ENCODE data around the gene NELL1. TPM values are rescaled to one million over a fixed set of nuclear protein-coding genes. Genes with fewer than 3 reads are reported as not detected.

The NELL1 gene
- total RNA-seq, 1 experiment from 2014 or later: not detected

DNA sequence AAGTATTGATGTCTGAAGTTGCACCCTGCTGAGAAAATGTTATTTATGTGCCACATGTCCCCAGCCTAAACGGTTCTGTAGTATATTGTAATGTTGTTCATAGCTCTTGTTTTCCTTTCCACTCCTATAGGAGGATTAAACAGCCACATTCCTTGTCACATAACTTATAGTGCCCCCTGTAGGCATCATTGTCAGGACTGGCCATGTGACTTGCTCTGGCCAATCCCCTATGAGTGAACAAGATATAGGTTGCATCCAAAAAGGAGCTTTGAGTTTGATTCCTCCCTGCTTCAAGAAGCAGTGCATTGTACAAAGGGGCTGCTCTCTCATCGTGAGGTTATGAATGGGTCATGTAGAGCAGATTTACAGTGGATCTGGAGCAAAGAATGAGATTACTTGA lies 805.9 kb downstream of the NELL1 start:
- CTCF ChIA-PET: no interaction called here
- Histone ChIP-seq H3K4me3 (ENCODE audit: low read depth in 2 of 2, low read length in 2 of 2) (no peak overlapping the region), H3K9me3 (ENCODE audit: control insufficient read depth, insufficient read depth, low read depth, low read length) (no peaks in the 10 kb centered on the region), H3K4me1 (ENCODE audit: control insufficient read depth, insufficient read depth, low read length) (no peaks in the 10 kb centered on the region), H3K36me3 (ENCODE audit: control insufficient read depth, insufficient read depth, low read length) (no peaks in the 10 kb centered on the region), H3K27me3 (ENCODE audit: control insufficient read depth, insufficient read depth, low read length) (no peaks in the 10 kb centered on the region), H3K27ac (ENCODE audit: low read length) (no peak overlapping the region)
- POLR2A ChIA-PET: no interaction called here
- ATAC-seq: no peak
- intact Hi-C loops (cut with micrococcal nuclease; ENCODE audit: unreplicated experiment): no loop called here
- TF ChIP-seq, protein P1, sequence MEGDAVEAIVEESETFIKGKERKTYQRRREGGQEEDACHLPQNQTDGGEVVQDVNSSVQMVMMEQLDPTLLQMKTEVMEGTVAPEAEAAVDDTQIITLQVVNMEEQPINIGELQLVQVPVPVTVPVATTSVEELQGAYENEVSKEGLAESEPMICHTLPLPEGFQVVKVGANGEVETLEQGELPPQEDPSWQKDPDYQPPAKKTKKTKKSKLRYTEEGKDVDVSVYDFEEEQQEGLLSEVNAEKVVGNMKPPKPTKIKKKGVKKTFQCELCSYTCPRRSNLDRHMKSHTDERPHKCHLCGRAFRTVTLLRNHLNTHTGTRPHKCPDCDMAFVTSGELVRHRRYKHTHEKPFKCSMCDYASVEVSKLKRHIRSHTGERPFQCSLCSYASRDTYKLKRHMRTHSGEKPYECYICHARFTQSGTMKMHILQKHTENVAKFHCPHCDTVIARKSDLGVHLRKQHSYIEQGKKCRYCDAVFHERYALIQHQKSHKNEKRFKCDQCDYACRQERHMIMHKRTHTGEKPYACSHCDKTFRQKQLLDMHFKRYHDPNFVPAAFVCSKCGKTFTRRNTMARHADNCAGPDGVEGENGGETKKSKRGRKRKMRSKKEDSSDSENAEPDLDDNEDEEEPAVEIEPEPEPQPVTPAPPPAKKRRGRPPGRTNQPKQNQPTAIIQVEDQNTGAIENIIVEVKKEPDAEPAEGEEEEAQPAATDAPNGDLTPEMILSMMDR (IDR thresholded peaks at IDR 0.05): no peak
- TF ChIP-seq, protein P2, sequence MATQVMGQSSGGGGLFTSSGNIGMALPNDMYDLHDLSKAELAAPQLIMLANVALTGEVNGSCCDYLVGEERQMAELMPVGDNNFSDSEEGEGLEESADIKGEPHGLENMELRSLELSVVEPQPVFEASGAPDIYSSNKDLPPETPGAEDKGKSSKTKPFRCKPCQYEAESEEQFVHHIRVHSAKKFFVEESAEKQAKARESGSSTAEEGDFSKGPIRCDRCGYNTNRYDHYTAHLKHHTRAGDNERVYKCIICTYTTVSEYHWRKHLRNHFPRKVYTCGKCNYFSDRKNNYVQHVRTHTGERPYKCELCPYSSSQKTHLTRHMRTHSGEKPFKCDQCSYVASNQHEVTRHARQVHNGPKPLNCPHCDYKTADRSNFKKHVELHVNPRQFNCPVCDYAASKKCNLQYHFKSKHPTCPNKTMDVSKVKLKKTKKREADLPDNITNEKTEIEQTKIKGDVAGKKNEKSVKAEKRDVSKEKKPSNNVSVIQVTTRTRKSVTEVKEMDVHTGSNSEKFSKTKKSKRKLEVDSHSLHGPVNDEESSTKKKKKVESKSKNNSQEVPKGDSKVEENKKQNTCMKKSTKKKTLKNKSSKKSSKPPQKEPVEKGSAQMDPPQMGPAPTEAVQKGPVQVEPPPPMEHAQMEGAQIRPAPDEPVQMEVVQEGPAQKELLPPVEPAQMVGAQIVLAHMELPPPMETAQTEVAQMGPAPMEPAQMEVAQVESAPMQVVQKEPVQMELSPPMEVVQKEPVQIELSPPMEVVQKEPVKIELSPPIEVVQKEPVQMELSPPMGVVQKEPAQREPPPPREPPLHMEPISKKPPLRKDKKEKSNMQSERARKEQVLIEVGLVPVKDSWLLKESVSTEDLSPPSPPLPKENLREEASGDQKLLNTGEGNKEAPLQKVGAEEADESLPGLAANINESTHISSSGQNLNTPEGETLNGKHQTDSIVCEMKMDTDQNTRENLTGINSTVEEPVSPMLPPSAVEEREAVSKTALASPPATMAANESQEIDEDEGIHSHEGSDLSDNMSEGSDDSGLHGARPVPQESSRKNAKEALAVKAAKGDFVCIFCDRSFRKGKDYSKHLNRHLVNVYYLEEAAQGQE (IDR thresholded peaks at IDR 0.05; ENCODE audit: insufficient read depth in 1 of 2, low read depth in 2 of 2, low read length in 1 of 2): no peak
- TF ChIP-seq SIN3A (IDR thresholded peaks at IDR 0.05; ENCODE audit: borderline replicate concordance, insufficient read depth, low read depth, low read length): no peak
- no peak for TF ChIP-seq TCF7L2 (IDR thresholded peaks at IDR 0.05; ENCODE audit: low read depth, low read length)
- no peak for TF ChIP-seq POLR2AphosphoS5 (IDR thresholded peaks at IDR 0.05; ENCODE audit: low read depth, low read length)
- no TSS peak for BruUV-seq (replicated peaks)
- in situ Hi-C loops (cut with HindIII; ENCODE audit: low pct_unique_long_range_greater_than_20kb, low sequenced_read_pairs): no loop called here
- no peak for DNase-seq (ENCODE audit: low read depth, low spot score)

DNA sequence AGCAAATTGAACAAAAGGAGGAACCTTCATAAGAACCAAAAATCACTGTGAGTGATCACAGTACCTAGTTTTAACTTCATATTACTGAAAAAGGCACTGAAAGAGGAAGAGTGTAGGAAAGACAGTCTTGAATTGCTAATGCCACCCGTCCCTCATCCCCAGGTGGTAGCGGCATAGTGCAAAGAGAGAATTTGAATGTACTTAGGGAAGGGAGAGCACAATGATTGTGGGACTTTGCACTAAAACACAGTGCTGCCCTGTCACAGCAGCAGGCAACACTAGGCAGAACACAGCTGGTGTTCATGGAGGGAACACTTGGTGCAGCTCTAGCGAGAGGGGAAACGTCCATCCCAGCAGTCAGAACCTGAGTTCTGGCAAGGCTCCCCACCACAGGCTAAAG lies 807.2 kb downstream of the NELL1 start:
- no peak overlapping the region for H3K4me3 ChIP-seq (ENCODE audit: low read depth in 2 of 2, low read length in 2 of 2)
- no peaks in the 10 kb centered on the region for H3K9me3 ChIP-seq (ENCODE audit: control insufficient read depth, insufficient read depth, low read depth, low read length)
- in situ Hi-C loops (cut with HindIII; ENCODE audit: low pct_unique_long_range_greater_than_20kb, low sequenced_read_pairs): no loop called here
- intact Hi-C loops (cut with micrococcal nuclease; ENCODE audit: unreplicated experiment): no loop called here
- H3K27ac ChIP-seq (ENCODE audit: low read length): no peak overlapping the region
- CTCF ChIA-PET: no interaction called here
- TF ChIP-seq, protein P1 (IDR thresholded peaks at IDR 0.05): no peak
- TF ChIP-seq SIN3A (IDR thresholded peaks at IDR 0.05; ENCODE audit: borderline replicate concordance, insufficient read depth, low read depth, low read length) (no peak), TCF7L2 (IDR thresholded peaks at IDR 0.05; ENCODE audit: low read depth, low read length) (no peak)
- TF ChIP-seq, protein P2 (IDR thresholded peaks at IDR 0.05; ENCODE audit: insufficient read depth in 1 of 2, low read depth in 2 of 2, low read length in 1 of 2): no peak
- no peaks in the 10 kb centered on the region for H3K36me3 ChIP-seq (ENCODE audit: control insufficient read depth, insufficient read depth, low read length)
- ATAC-seq (no peak), DNase-seq (ENCODE audit: low read depth, low spot score) (no peak)
- no peaks in the 10 kb centered on the region for H3K4me1 ChIP-seq (ENCODE audit: control insufficient read depth, insufficient read depth, low read length)
- no TSS peak for BruUV-seq (replicated peaks)
- no peaks in the 10 kb centered on the region for H3K27me3 ChIP-seq (ENCODE audit: control insufficient read depth, insufficient read depth, low read length)
- POLR2A ChIA-PET: no interaction called here
